ENCODE measurements around the gene FAM209A.
"Not testable (repeated sequence)": the region's sequence is repeated elsewhere in the genome, so short reads cannot be mapped to it uniquely, and the experiment has no call there.

Gene FAM209A

GRCh38 chr20:56542489-56543030, 18.0 kb downstream of the FAM209A start:
- no peak for DNase-seq

- no peak for DNase-seq
These were observed 27.0 kb downstream of the FAM209A start for GRCh38 chr20:56551571-56551970.

- DNase-seq: no peak
These were observed 28.5 kb downstream of the FAM209A start for GRCh38 chr20:56552911-56553629.

GRCh38 chr20:56554869-56555268, 30.3 kb downstream of the FAM209A start:
- no peak for DNase-seq

GRCh38 chr20:56558968-56559367, 34.4 kb downstream of the FAM209A start:
- no peak for DNase-seq

GRCh38 chr20:56564526-56564925, 40.0 kb downstream of the FAM209A start:
- not testable (repeated sequence) for DNase-seq

- no peak for DNase-seq
These were observed 41.0 kb downstream of the FAM209A start for GRCh38 chr20:56565511-56565910.

GRCh38 chr20:56566621-56567020, 42.1 kb downstream of the FAM209A start:
- DNase-seq: no peak

GRCh38 chr20:56570832-56571231, 46.3 kb downstream of the FAM209A start:
- DNase-seq: no peak

GRCh38 chr20:56572172-56572571, 47.6 kb downstream of the FAM209A start:
- DNase-seq: no peak

- no peak for DNase-seq
These were observed 49.4 kb downstream of the FAM209A start for GRCh38 chr20:56573986-56574385.

GRCh38 chr20:56574531-56575142, 50.1 kb downstream of the FAM209A start:
- no peak for DNase-seq

- DNase-seq: no peak
These were observed 50.6 kb downstream of the FAM209A start for GRCh38 chr20:56575157-56575556.
